Pancreas (tissue), 10 donors: ENCODE results near the gene CORO7. TPM values are rescaled to one million over a fixed set of nuclear protein-coding genes. Genes with fewer than 3 reads are reported as not detected.

Experiments used
- ATAC-seq, 4 donors: fragments of 200-7000 bp; cut with Tn5 transposase; one replicate each; pipeline versions ENCODE4 v1.8.0 to v1.9.1; 2020; ENCODE audit warnings: mild to moderate bottlenecking in 4 of 4, moderate library complexity in 4 of 4
- DNase-seq, 6 donors: peaks; one replicate each; pipeline ENCODE4 v3.0.0-alpha.2; 2020
- FAIRE-seq: peaks from 2 replicates; lab custom pipeline; 2012; peaks lifted over from hg19 to GRCh38; lab: Jason Lieb, UNC
- H3K27ac ChIP-seq, 4 donors: fragments of 200-600 bp; sonication (generic); 1 replicate in 3 of 4; 2 replicates in 1 of 4; pipeline versions ENCODE4 v1.5.0 to v1.8.0; 2020
- H3K27me3 ChIP-seq, 4 donors: fragments of 200-600 bp; one replicate each; pipeline ENCODE4 v1.8.0; 2021
- H3K36me3 ChIP-seq, 3 donors: fragments of 200-600 bp; sonication (generic) in 1 of 3; one replicate each; pipeline versions ENCODE4 v1.5.0 to v1.8.0; 2020 to 2021
- H3K4me1 ChIP-seq, 3 donors: fragments of 200-600 bp; one replicate each; pipeline ENCODE4 v1.8.0; 2021
- H3K4me3 ChIP-seq, 4 donors: fragments of 200-600 bp; sonication (generic) in 2 of 4; one replicate each; pipeline versions ENCODE4 v1.5.0 to v1.8.0; 2020 to 2021
- H3K9me3 ChIP-seq, 4 donors: fragments of 200-600 bp; one replicate each; pipeline ENCODE4 v1.8.0; 2021
- WGBS, 2 donors: extraction: QIAGEN DNeasy Blood & Tissue Kit; methylation state at CpG; one replicate each; pipeline ENCODE4 v1.1.7; 2013; 5-methylcytosine and 5-hydroxymethylcytosine counted together
- intact Hi-C, 3 donors: fragments of 100-400 bp; cut with DNase I; formaldehyde crosslinking; loops; one replicate each; pipeline versions ENCODE4 v1.11.1 to v1.14.2; 2022
- polyA plus RNA-seq, 2 donors: library from polyadenylated mRNA; stranded (reverse); fragments of 200-250 nt; gene quantifications; one replicate each; pipeline ENCODE4 v1.2.3, GENCODE V29; 2013
- total RNA-seq, 6 donors: library from RNA; stranded (reverse); fragmentation: NEBNext Ultra II Directional in 4 of 6; extraction: Animal tissue kit (Norgen Biotek cat#: 25700) in 4 of 6; gene quantifications; one replicate each; pipeline versions ENCODE4 v1.2.1 to v1.2.4, GENCODE V29; 2021 to 2023
- TF ChIP-seq, protein P1 (sequence below), 4 donors: fragments of 200-600 bp; sonication (generic) in 3 of 4; IDR thresholded peaks; one replicate each; pipeline versions ENCODE4 v1.5.0 to v1.8.0; 2021; ENCODE audit warnings: antibody characterized with exemption in 4 of 4
- donor health status: healthy with polysubstance abuse.
- donor health status: DM: no; HTN: no; CAD: no; lungs with moderate emphysema.
- donor health status: DM: no; HTN: no; CAD: no.
- donor health status: control.
- donor health status: control.
- donor health status: Bipolar disorder and iron deficiency.
- donor health status: DM: yes; HTN: yes; CAD: no.
- donor health status: DM: no; HTN: no; CAD: no.
- donor health status: DM: no; HTN: no; CAD: no.
- donor health status: DM: yes; HTN: yes; CAD: no.

CORO7 gene
- total and polyA plus RNA-seq, 8 donors: 8.4 to 29.6 (median 18.7) TPM

DNA sequence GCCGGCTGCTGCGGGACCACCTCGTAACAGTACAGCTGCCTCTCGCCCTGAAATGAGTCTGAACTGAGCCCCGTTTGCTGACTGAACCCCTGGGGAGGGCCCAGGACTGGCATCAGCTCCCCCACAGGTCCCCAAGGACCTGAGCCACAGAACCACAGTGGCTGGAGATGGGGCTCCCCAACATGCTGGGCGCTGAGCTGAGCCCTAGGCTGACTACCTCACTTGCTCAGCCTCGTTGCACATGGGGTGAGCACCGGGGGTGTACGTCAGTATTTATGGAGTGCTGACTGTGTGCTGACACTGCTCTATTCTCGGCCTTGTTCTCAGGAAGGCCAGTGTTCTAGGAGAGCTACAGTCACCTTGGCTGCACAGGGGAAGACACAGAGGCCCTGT is 51.4 kb downstream of the CORO7 start:
- no peak overlapping the region for H3K4me3 ChIP-seq
- no peaks in the 10 kb centered on the region for H3K9me3 ChIP-seq
- no peak overlapping the region for H3K27ac ChIP-seq
- no peak for ATAC-seq
- TF ChIP-seq, protein P1, sequence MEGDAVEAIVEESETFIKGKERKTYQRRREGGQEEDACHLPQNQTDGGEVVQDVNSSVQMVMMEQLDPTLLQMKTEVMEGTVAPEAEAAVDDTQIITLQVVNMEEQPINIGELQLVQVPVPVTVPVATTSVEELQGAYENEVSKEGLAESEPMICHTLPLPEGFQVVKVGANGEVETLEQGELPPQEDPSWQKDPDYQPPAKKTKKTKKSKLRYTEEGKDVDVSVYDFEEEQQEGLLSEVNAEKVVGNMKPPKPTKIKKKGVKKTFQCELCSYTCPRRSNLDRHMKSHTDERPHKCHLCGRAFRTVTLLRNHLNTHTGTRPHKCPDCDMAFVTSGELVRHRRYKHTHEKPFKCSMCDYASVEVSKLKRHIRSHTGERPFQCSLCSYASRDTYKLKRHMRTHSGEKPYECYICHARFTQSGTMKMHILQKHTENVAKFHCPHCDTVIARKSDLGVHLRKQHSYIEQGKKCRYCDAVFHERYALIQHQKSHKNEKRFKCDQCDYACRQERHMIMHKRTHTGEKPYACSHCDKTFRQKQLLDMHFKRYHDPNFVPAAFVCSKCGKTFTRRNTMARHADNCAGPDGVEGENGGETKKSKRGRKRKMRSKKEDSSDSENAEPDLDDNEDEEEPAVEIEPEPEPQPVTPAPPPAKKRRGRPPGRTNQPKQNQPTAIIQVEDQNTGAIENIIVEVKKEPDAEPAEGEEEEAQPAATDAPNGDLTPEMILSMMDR (IDR thresholded peaks at IDR 0.05): no peak
- no peaks in the 10 kb centered on the region for H3K27me3 ChIP-seq
- no peak for DNase-seq
- intact Hi-C loops: no loop called here
- H3K4me1 ChIP-seq: no peaks in the 10 kb centered on the region
- WGBS, 2 donors: 95% methylated on average over 10 of the region's 10 CpGs
- no peaks in the 10 kb centered on the region for H3K36me3 ChIP-seq
- FAIRE-seq: no peak

DNA sequence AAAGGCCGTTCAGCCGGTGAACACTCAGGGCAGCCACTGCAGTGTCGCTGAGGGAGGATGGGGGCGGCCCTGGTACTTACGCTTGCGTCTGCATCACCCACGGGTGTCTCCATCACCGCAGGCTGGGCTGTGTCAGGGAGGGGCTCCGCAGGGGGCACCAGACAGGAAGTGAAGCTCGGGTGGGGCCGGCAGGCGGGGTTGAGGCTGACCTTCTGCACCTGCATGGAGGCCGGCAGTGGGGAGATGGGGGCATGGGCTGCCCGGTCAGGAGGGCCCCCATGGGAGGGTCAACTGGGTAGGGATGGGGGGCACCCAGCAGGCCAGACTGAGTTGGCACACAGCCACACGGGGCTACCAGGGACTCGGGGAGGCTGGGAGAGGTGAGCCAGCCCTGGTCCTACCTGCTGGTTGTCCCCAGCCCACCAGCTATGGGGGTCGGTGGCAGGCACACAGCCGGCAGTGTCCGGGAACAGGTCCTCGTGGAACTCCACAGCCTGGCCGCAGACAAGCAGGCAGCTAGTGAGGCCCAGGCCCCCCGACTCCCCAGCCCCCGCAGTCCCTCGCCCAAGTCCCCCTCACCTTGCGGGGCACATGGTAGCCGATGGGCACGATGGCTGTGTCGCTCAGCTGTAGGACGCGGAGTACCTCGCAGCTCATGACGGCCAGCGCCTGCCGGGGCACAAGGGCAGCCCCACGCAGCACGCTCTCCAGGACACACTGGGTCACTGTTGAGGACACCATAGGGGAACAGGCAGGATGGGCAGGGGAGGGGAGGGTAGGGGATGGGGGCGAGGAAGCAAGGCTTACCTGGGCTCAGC is 52.0 kb downstream of the CORO7 start:
- intact Hi-C loops: loop anchor here in 1 of 3 donors (5.0 kb wide), 1 partner anchor 38 kb away; no protein-coding TSS in a partner anchor
- Histone ChIP-seq H3K9me3 (no peaks in the 10 kb centered on the region), H3K27me3 (no peaks in the 10 kb centered on the region), H3K27ac (no peak overlapping the region), H3K36me3 (no peaks in the 10 kb centered on the region), H3K4me3 (no peak overlapping the region), H3K4me1 (no peaks in the 10 kb centered on the region)
- TF ChIP-seq, protein P1 (IDR thresholded peaks at IDR 0.05): no peak
- FAIRE-seq: no peak
- ATAC-seq: no peak
- DNase-seq: peak in 3 of 6 donors; percentile 52 to 84 (median 54)
- 89 to 94% methylated on average over 34 to 37 of the region's 37 CpGs for WGBS, 2 donors

DNA sequence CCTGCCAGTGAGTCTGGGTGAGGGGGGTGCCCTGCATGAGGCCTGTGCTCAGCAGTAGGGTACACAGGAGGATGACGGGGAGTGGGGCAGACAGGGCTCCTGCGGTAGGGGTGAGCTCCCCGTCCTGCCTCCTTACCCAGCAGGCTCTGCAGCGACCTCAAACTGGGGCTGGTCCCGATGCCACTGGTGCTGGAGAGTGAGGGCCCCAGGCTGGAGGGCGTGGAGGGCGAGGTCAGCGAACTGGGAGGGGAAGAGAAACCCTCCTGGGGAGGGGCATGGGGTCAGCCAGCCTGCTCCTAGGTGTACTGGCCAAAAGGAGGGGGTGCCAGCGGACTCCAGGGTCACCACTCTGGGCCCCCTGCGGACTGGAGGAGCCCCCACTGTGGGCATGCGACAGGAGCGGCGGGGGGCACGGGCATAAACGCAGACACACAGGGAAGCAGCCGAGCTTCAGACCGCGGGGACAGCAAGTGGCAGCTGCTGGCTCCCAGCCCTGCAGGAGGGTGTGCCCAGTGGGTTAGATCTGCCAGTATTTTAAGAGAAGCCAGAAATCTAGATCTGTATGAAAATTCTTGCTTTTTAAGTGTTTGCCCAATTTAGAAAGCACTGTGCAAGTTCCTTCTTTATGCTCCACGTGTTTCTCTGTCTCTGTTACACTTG is 53.8 kb downstream of the CORO7 start:
- FAIRE-seq: no peak
- Histone ChIP-seq H3K9me3 (no peaks in the 10 kb centered on the region), H3K36me3 (no peaks in the 10 kb centered on the region), H3K4me1 (no peaks in the 10 kb centered on the region), H3K27me3 (no peaks in the 10 kb centered on the region), H3K27ac (no peak overlapping the region), H3K4me3 (no peak overlapping the region)
- no peak for ATAC-seq
- TF ChIP-seq, protein P1 (IDR thresholded peaks at IDR 0.05): no peak
- intact Hi-C loops: loop anchor here in 1 of 3 donors (5.0 kb wide), 1 partner anchor 40 kb away; no protein-coding TSS in a partner anchor
- WGBS, 2 donors: 89 to 92% methylated on average over 17 to 19 of the region's 19 CpGs
- DNase-seq: peak in 1 of 6 donors; percentile 70

DNA sequence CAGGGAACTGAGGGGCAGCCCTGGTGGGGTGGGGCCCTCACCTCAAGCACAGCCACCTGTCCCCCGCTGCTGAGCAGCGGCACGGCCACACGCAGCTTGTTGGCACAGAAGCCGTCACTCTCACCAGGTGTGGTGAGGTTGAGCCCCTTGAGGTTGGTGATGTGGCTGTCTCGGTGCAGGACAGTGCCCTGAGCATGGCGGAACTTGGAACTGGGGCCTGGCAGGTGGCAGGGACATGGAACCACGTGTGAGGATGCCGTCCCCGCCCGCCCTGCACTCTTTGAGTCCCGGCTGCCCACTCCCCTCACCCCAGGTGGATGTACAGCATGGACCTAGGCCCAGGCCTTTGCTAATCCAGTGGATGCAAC is 54.5 kb downstream of the CORO7 start:
- H3K4me1 ChIP-seq: no peaks in the 10 kb centered on the region
- no peak overlapping the region for H3K27ac ChIP-seq
- FAIRE-seq: no peak
- ATAC-seq: no peak
- no peaks in the 10 kb centered on the region for H3K27me3 ChIP-seq
- TF ChIP-seq, protein P1 (IDR thresholded peaks at IDR 0.05): no peak
- WGBS, 2 donors: 91 to 95% methylated on average over 12 of the region's 12 CpGs
- H3K36me3 ChIP-seq: no peaks in the 10 kb centered on the region
- intact Hi-C loops: loop anchor here in 1 of 3 donors (5.0 kb wide), 1 partner anchor 40 kb away; no protein-coding TSS in a partner anchor
- no peaks in the 10 kb centered on the region for H3K9me3 ChIP-seq
- peak in 1 of 6 donors; percentile 66 for DNase-seq
- no peak overlapping the region for H3K4me3 ChIP-seq
